NCI-H345 treated with DMSO at 0.1 percent for 48 hours (cell line): Measurements from ENCODE around the gene AGAP1.

Source experiments
- DNase-seq: peaks from one replicate; lab custom pipeline; 2025; ENCODE audit not compliant: unreplicated experiment; lab: John Stamatoyannopoulos, UW

The AGAP1 gene

GRCh38 chr2:236102971-236103370 is 609.1 kb downstream of the AGAP1 start:
- no peak for DNase-seq

GRCh38 chr2:236103981-236104380 is 610.1 kb downstream of the AGAP1 start:
- no peak for DNase-seq

GRCh38 chr2:236105955-236106607 is 612.2 kb downstream of the AGAP1 start:
- DNase-seq, result no peak

GRCh38 chr2:236106761-236107160 is 612.9 kb downstream of the AGAP1 start:
- no peak for DNase-seq

GRCh38 chr2:236107536-236107935 is 613.7 kb downstream of the AGAP1 start:
- DNase-seq, result no peak

- DNase-seq, result no peak
These were observed 614.2 kb downstream of the AGAP1 start for GRCh38 chr2:236107942-236108625.

- DNase-seq, result no peak
These were observed 615.2 kb downstream of the AGAP1 start for GRCh38 chr2:236109061-236109460.

GRCh38 chr2:236109473-236109872 is 615.6 kb downstream of the AGAP1 start:
- no peak for DNase-seq

GRCh38 chr2:236112466-236112865 is 618.6 kb downstream of the AGAP1 start:
- DNase-seq, result no peak

GRCh38 chr2:236113425-236113824 is 619.6 kb downstream of the AGAP1 start:
- DNase-seq, result no peak

- DNase-seq, result no peak
These were observed 620.1 kb downstream of the AGAP1 start for GRCh38 chr2:236113948-236114347.

GRCh38 chr2:236114959-236115358 is 621.1 kb downstream of the AGAP1 start:
- no peak for DNase-seq

GRCh38 chr2:236117401-236117800 is 623.6 kb downstream of the AGAP1 start:
- no peak for DNase-seq

GRCh38 chr2:236117861-236118269 is 624.0 kb downstream of the AGAP1 start:
- no peak for DNase-seq

- DNase-seq, result no peak
These were observed 625.2 kb downstream of the AGAP1 start for GRCh38 chr2:236119003-236119402.

- no peak for DNase-seq
These were observed 625.6 kb downstream of the AGAP1 start for GRCh38 chr2:236119476-236119875.

- no peak for DNase-seq
These were observed 626.3 kb downstream of the AGAP1 start for GRCh38 chr2:236120141-236120601.

- DNase-seq, result no peak
These were observed 627.0 kb downstream of the AGAP1 start for GRCh38 chr2:236120829-236121228.

- DNase-seq, result no peak
These were observed 627.7 kb downstream of the AGAP1 start for GRCh38 chr2:236121546-236121945.

- DNase-seq, result no peak
These were observed 628.4 kb downstream of the AGAP1 start for GRCh38 chr2:236122236-236122635.

GRCh38 chr2:236123716-236124115 is 629.9 kb downstream of the AGAP1 start:
- no peak for DNase-seq

GRCh38 chr2:236124182-236124893 is 630.5 kb downstream of the AGAP1 start:
- no peak for DNase-seq
